H9 (cell line): ENCODE measurements around the gene DIAPH3. TPM values are rescaled to one million over a fixed set of nuclear protein-coding genes. Genes with fewer than 3 reads are reported as not detected.

ENCODE experiments used
- DNase-seq: peaks from one replicate; pipeline ENCODE4 v3.0.0-alpha.2; 2017
- H2AFZ ChIP-seq: one replicate; pipeline ENCODE4 v1.6.1; 2013; ENCODE audit warnings: mild to moderate bottlenecking, low read length, control low read depth, moderate library complexity
- H2AK5ac ChIP-seq: 2 replicates; pipeline ENCODE4 v1.6.1; 2013; ENCODE audit warnings: low read length, control low read depth, mixed read lengths; ENCODE audit not compliant: insufficient read length
- H2BK120ac ChIP-seq: one replicate; pipeline ENCODE4 v1.6.1; 2013; ENCODE audit warnings: low read depth, mild to moderate bottlenecking, low read length, control low read depth, inconsistent platforms; ENCODE audit not compliant: poor library complexity, severe bottlenecking
- H2BK12ac ChIP-seq: 2 replicates; pipeline ENCODE4 v1.6.1; 2013; ENCODE audit warnings: low read length, control low read depth, mixed read lengths, low read depth; ENCODE audit not compliant: insufficient read length
- H2BK15ac ChIP-seq: 2 replicates; pipeline ENCODE4 v1.6.1; 2013; ENCODE audit warnings: low read depth, low read length, control low read depth
- H2BK20ac ChIP-seq: one replicate; pipeline ENCODE4 v1.6.1; 2013; ENCODE audit warnings: low read depth, mild to moderate bottlenecking, low read length, control low read depth, inconsistent platforms; ENCODE audit not compliant: poor library complexity, severe bottlenecking
- H2BK5ac ChIP-seq: 2 replicates; pipeline ENCODE4 v1.6.1; 2013; ENCODE audit warnings: low read length, control low read depth, mixed read lengths; ENCODE audit not compliant: insufficient read length
- H3K14ac ChIP-seq: 2 replicates; pipeline ENCODE4 v1.6.1; 2013; ENCODE audit warnings: low read length, control low read depth; ENCODE audit not compliant: insufficient read depth
- H3K18ac ChIP-seq: 2 replicates; pipeline ENCODE4 v1.6.1; 2013; ENCODE audit warnings: low read depth, mild to moderate bottlenecking, mixed read lengths, low read length, control low read depth; ENCODE audit not compliant: insufficient read length
- H3K23ac ChIP-seq: 2 replicates; pipeline ENCODE4 v1.6.1; 2013; ENCODE audit warnings: low read length, control low read depth, mixed read lengths, low read depth; ENCODE audit not compliant: insufficient read length
- H3K23me2 ChIP-seq: 2 replicates; pipeline ENCODE4 v1.6.1; 2013; ENCODE audit warnings: low read depth, mild to moderate bottlenecking, mixed read lengths, low read length, control low read depth; ENCODE audit not compliant: insufficient read length, poor library complexity, severe bottlenecking
- H3K27ac ChIP-seq: 2 replicates; pipeline ENCODE4 v1.5.1; 2013; ENCODE audit warnings: low read length, control low read depth, mixed read lengths, low read depth; ENCODE audit not compliant: insufficient read length
- H3K27me3 ChIP-seq: 2 replicates; pipeline ENCODE4 v1.6.1; 2013; ENCODE audit warnings: low read length, control low read depth, inconsistent platforms; ENCODE audit not compliant: insufficient read depth
- H3K4ac ChIP-seq: 2 replicates; pipeline ENCODE4 v1.6.1; 2013; ENCODE audit warnings: low read depth, mild to moderate bottlenecking, control low read depth, inconsistent platforms, low read length, moderate library complexity
- H3K4me1 ChIP-seq: 2 replicates; pipeline ENCODE4 v1.6.1; 2013; ENCODE audit warnings: low read length, control low read depth, inconsistent platforms; ENCODE audit not compliant: insufficient read depth
- H3K4me2 ChIP-seq: 2 replicates; pipeline ENCODE4 v1.6.1; 2013; ENCODE audit warnings: low read length, control low read depth, mixed read lengths; ENCODE audit not compliant: insufficient read length, insufficient read depth
- H3K56ac ChIP-seq: 2 replicates; pipeline ENCODE4 v1.6.1; 2013; ENCODE audit warnings: low read depth, mild to moderate bottlenecking, mixed read lengths, low read length, control low read depth; ENCODE audit not compliant: insufficient read length
- H3K79me1 ChIP-seq: 2 replicates; pipeline ENCODE4 v1.6.1; 2013; ENCODE audit warnings: low read depth, mild to moderate bottlenecking, moderate library complexity, low read length, control low read depth, inconsistent platforms; ENCODE audit not compliant: insufficient read depth, poor library complexity, severe bottlenecking
- H3K79me2 ChIP-seq: 2 replicates; pipeline ENCODE4 v1.6.1; 2013; ENCODE audit warnings: low read length, control low read depth, inconsistent platforms; ENCODE audit not compliant: insufficient read depth
- H3K9ac ChIP-seq: 2 replicates; pipeline ENCODE4 v1.6.1; 2013; ENCODE audit warnings: low read length, control low read depth, mixed read lengths; ENCODE audit not compliant: insufficient read length; ENCODE audit errors: extremely low read depth
- H3K9me3 ChIP-seq: one replicate; pipeline ENCODE4 v1.6.1; 2013; ENCODE audit warnings: low read depth, low read length, inconsistent platforms; ENCODE audit not compliant: control insufficient read depth
- H3T11ph ChIP-seq: one replicate; pipeline ENCODE4 v1.6.1; 2013; ENCODE audit warnings: mild to moderate bottlenecking, low read length, control low read depth, inconsistent platforms
- H4K20me1 ChIP-seq: one replicate; pipeline ENCODE4 v1.6.1; 2013; ENCODE audit not compliant: control insufficient read depth, insufficient read length, insufficient read depth
- H4K5ac ChIP-seq: 2 replicates; pipeline ENCODE4 v1.6.1; 2013; ENCODE audit warnings: low read depth, mild to moderate bottlenecking, mixed read lengths, low read length, control low read depth; ENCODE audit not compliant: insufficient read length
- H4K8ac ChIP-seq: replicated peaks from 2 replicates; pipeline ENCODE4 v1.6.1; 2013; ENCODE audit warnings: low read length, control low read depth, mixed read lengths, low read depth; ENCODE audit not compliant: insufficient read length
- H4K91ac ChIP-seq: 2 replicates; pipeline ENCODE4 v1.6.1; 2013; ENCODE audit warnings: low read depth, mild to moderate bottlenecking, moderate library complexity, mixed read lengths, low read length, control low read depth; ENCODE audit not compliant: insufficient read length
- H3K27ac Mint-ChIP-seq, 3 experiments: 2 replicates in 2 of 3; 3 replicates in 1 of 3; pipeline ENCODE4 v1.8.0; 2020 to 2021; ENCODE audit warnings: mixed read lengths in 3 of 3, mild to moderate bottlenecking in 1 of 3, moderate library complexity in 1 of 3
- H3K27me3 Mint-ChIP-seq: 2 replicates; pipeline ENCODE4 v1.8.0; 2021; ENCODE audit warnings: low read depth, mild to moderate bottlenecking, moderate library complexity, mixed read lengths
- H3K36me3 Mint-ChIP-seq, 3 experiments: 2 replicates in 2 of 3; 3 replicates in 1 of 3; pipeline ENCODE4 v1.8.0; 2020 to 2021; ENCODE audit warnings: low read depth in 3 of 3, mixed read lengths in 3 of 3; ENCODE audit not compliant: insufficient read depth in 1 of 3
- H3K4me1 Mint-ChIP-seq, 2 experiments: 2 replicates each; pipeline ENCODE4 v1.8.0; 2020; ENCODE audit warnings: mixed read lengths in 2 of 2
- H3K4me3 Mint-ChIP-seq, 2 experiments: 2 replicates in 1 of 2; 3 replicates in 1 of 2; pipeline ENCODE4 v1.8.0; 2020 to 2021; ENCODE audit warnings: mild to moderate bottlenecking in 2 of 2, mixed read lengths in 2 of 2, moderate library complexity in 1 of 2
- H3K9me3 Mint-ChIP-seq, 2 experiments: 2 replicates in 1 of 2; 3 replicates in 1 of 2; pipeline ENCODE4 v1.8.0; 2020; ENCODE audit warnings: mild to moderate bottlenecking in 2 of 2, mixed read lengths in 2 of 2, moderate library complexity in 1 of 2
- WGBS: extraction: QIAGEN DNeasy Blood & Tissue Kit; methylation state at CpG from one replicate; pipeline ENCODE4 v1.1.7; 2013; ENCODE audit warnings: missing lambda C conversion rate, low lambda C conversion rate, mixed read lengths; ENCODE audit not compliant: insufficient read length; ENCODE audit errors: extremely low coverage; 5-methylcytosine and 5-hydroxymethylcytosine counted together
- total RNA-seq: library from RNA; stranded (reverse); gene quantifications from 2 replicates; pipeline ENCODE4 v1.2.1, GENCODE V29; 2021
- TF ChIP-seq, protein P1 (sequence below): fragments of 200-600 bp; sonication (generic); conservative IDR thresholded peaks from 3 replicates; pipeline ENCODE4 v1.8.0; 2021; ENCODE audit warnings: antibody characterized with exemption, mild to moderate bottlenecking

Gene DIAPH3
- total RNA-seq, 1 experiment from 2014 or later = 23.1 TPM

DNA sequence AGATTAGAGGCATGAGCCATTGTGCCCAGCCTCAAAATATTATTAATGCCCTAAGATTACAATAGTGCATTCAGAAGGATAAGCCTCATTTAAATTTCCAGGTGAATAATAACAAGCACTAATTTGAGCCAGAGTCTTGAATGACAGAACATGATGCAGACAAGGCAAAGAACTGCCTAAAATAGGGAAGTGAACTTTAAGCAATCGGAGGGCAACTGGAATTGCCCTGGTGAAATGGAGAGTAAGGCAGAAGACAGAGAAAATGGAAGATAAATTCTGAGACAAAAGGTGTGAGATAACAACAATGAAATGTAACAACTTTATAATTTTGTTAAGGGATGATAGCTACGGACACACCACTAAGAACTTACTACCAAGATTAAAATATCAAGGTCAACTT lies 199.9 kb downstream of the DIAPH3 start:
- H3K27ac ChIP-seq = no peak overlapping the region
- Mint-ChIP-seq H3K4me1 (peaks cover 5 to 10% of the 10 kb centered on the region in 2 experiments), H3K27me3 (no peaks in the 10 kb centered on the region), H3K36me3 (peaks cover 4 to 10% (median 4%) of the 10 kb centered on the region in 3 experiments; a peak in 5 of 7 replicates), H3K9me3 (no peaks in the 10 kb centered on the region), H3K27ac (no peak overlapping the region), H3K4me3 (no peak overlapping the region)
- H2BK12ac ChIP-seq = no peak overlapping the region
- no peaks in the 10 kb centered on the region for H3K4me1 ChIP-seq
- no peaks in the 10 kb centered on the region for H3K79me2 ChIP-seq
- H3K4ac ChIP-seq = no peak overlapping the region
- H3K18ac ChIP-seq = no peak overlapping the region
- no peak overlapping the region for H4K91ac ChIP-seq
- no peak overlapping the region for H2AK5ac ChIP-seq
- H3K9me3 ChIP-seq = no peaks in the 10 kb centered on the region
- no peak overlapping the region for H2AFZ ChIP-seq
- H2BK5ac ChIP-seq = no peak overlapping the region
- no CpG with 5 or more reads among the region's 2 CpGs for WGBS
- no peak overlapping the region for H3T11ph ChIP-seq
- H3K23ac ChIP-seq = no peak overlapping the region
- no peak overlapping the region for H2BK15ac ChIP-seq
- H3K56ac ChIP-seq = no peak overlapping the region
- no peaks in the 10 kb centered on the region for H3K27me3 ChIP-seq
- no peak overlapping the region for H2BK120ac ChIP-seq
- no peak overlapping the region for H3K14ac ChIP-seq
- H3K4me2 ChIP-seq = no peak overlapping the region
- H3K79me1 ChIP-seq = no peaks in the 10 kb centered on the region
- H3K23me2 ChIP-seq = no peaks in the 10 kb centered on the region
- no peaks in the 10 kb centered on the region for H4K20me1 ChIP-seq
- no peak overlapping the region for H2BK20ac ChIP-seq
- no peak for DNase-seq
- no peak overlapping the region for H4K5ac ChIP-seq
- TF ChIP-seq, protein P1, sequence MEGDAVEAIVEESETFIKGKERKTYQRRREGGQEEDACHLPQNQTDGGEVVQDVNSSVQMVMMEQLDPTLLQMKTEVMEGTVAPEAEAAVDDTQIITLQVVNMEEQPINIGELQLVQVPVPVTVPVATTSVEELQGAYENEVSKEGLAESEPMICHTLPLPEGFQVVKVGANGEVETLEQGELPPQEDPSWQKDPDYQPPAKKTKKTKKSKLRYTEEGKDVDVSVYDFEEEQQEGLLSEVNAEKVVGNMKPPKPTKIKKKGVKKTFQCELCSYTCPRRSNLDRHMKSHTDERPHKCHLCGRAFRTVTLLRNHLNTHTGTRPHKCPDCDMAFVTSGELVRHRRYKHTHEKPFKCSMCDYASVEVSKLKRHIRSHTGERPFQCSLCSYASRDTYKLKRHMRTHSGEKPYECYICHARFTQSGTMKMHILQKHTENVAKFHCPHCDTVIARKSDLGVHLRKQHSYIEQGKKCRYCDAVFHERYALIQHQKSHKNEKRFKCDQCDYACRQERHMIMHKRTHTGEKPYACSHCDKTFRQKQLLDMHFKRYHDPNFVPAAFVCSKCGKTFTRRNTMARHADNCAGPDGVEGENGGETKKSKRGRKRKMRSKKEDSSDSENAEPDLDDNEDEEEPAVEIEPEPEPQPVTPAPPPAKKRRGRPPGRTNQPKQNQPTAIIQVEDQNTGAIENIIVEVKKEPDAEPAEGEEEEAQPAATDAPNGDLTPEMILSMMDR = no peak
- H3K9ac ChIP-seq = no peak overlapping the region
- H4K8ac ChIP-seq = no peak overlapping the region
